Measurements from ENCODE around the gene FMN1.

Gene FMN1

DNA sequence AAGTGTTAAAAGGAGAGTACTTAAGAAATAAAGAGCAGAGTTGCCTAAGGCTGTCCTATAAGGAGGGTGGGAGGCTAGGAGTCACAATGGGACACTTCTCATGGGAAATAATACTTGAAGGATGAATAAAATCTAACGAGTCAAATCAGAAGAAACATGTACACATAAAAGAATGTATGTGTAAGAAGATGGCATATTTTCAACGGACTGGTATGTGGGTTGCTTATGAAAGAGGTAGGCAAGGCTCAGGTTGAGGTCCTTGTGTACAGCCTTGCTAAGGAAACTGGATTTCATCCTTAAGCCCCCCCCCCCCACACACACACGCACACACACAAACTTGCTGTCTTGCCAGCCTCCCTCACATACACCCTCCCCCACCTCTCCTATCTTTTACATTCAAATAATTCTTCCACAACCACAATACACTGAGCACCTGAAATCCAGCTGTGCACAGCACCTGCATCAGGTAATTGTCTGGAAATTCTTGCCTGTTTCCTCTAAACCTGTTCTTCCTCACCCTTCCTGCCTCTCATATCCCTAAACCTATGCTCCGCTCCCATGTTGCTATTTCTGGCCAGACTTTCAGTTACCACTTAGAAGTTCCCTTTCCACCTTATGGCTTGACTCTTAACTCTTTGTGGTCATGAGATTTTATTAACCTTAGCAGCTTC lies 79.2 kb downstream of the FMN1 start:
- DNase-seq, result no peak

DNA sequence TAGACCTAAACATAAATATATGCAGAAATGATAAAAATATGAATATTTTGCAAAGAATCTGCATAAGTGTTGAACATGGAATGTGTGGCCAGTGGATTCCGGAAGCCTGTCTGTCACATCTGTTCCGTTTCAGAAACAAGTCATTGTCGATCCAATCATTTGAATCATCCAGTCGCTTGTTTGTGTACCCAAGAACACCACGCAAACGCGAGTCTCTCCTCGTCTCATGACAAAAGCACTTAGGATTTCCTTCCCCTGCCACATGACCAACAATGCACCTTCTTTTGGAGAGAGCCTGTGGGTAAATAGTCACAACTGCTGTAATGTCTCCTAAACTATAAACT lies 80.2 kb downstream of the FMN1 start:
- DNase-seq, result no peak

DNA sequence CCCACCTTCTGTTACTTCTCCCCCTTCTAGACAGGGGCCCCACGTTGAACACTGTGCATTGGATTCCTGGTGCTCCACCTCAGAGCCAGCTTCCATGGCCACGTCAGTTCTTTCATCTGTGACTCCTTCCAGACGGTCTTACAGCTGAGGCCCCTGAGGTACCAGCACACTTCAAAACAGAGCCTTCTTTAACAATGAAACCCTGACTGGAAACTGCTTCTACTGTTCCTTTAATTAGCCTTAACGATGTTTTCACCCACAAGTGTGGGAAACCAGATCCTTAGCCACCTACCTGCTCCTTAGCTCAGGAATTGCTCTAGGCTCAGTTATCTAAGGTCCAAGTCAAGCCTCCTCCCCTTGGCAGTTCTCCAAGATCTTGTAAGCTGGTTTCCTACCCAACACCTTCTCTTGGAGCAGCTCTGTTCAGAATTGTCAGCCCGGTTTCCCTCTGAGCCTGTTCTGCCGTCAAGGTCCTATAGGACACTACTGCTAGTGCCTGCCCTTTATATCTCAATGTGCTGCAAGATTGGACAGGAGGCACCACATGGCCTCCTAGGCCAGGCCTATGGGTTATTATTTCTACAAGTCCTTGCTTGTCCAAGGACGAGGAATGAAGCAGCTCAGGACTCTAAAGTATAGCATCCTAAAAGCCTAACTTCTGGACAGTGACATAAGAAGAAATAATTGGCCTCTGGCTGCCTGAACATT lies 80.7 kb downstream of the FMN1 start:
- DNase-seq, result peak; percentile 12

DNA sequence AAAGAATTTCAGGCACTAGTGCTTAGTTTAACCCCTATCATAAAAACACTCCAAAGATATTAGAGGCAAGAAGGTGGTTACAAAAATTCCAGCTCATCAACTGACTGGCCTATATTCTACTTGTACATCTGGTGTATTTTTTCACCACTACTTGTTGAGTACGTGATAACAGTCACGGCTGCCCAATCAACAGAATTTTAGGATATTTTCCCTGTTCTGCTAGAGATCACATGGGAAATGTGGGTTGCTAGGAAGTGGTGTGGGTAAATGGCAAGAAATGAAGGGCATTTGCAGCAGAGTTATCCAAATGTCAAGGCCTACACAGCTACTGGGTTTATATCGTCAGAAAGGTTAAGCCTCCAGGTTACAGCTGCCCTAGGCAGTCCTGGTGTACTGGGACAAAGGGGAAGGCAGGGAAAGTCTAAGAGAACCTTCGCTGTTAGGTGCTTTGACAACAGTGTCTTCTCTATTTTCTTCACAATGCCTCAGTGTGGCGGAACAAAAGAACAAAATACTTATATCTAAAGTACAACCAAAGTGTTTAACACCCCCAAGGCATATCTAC lies 81.9 kb downstream of the FMN1 start:
- DNase-seq, result no peak

DNA sequence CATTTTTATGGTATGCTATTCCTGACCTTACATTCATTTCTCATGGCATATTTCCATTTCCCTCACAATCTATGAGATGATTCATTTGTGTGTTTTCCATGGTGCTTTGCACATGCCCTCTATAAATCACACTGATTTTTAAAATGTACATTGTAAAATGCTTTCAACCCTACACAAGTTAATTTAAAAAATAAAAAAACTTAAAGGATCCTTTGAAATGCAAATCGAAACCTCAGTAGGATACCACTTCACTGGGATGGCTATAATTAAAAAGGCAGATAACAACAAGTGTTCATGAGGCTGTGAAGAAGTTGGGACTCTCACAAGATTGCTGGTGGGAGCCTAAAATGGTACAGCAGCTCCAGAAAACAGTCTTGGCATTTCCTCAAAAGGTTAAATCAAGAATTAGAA lies 83.5 kb downstream of the FMN1 start:
- DNase-seq, result no peak

DNA sequence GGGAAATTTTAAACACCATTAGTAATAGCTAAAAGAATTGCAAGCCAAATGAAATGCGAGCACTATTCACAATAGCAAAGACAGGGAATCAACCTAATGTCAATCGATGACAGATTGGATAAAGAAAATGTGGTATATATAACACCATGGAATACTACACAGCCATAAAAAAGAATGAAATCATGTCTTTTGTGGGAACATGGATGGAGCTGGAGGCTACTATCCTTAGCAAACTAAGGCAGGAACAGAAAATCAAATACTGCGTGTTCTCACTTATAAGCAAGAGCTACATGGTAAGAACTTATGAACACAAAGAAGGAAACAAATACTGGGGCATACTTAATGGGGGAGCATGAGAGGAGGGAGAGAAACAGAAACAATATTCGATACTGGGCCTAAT lies 85.2 kb downstream of the FMN1 start:
- DNase-seq, result no peak

DNA sequence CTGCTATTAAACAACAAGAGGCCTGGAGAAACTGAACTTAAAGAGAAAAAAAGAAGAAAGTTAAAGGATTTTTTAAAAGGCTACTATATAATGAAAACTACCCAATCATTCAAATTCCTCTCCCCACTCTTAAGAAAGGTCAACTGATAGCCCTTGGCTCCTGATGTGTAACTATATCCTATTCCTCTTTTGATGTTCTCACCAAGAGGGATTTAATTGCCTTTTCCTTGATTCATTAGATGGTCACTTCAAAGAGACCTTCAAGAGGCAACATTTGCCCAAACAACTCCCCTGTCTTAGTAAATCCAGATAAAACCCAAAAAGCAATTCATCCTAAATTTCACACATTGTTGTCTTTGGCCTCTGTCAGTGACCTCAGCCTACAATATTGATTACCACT lies 86.0 kb downstream of the FMN1 start:
- DNase-seq, result no peak

DNA sequence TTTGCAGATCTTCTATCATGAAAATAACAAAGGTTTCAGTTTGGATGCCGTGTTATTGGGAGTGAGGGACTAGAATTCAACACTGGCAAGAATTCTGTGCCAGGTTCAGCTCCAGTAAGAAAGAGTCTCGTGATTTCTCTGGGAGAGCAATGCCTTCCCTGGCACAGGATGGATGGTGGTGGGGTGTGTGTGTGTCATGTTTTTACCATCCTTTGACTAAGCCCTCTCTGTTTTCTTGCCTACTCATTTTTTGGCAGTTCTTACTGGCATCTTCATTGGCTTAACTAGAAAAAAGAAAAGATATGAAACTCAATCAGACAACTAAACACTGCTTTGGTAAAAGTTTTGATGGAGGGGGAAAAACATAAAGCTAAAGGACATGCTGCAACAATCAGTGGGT lies 86.6 kb downstream of the FMN1 start:
- no peak for DNase-seq

DNA sequence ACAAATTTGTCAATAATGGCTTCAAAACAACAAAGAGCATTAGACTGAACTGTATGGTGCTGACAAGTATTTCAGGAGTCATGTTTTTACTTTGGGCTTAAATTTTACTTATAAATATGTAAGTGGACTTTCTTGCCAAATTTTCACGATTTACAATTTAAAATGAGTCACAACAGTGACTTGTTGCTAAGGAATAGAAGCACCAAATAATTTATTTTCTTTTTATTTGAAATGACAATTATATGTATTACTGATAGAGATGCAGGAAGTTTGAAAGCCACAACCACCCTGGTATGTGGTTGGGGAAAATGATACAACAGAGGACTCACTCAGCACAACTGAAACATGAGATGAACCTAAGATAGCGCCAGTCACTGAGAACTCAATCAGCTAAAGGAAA lies 90.3 kb downstream of the FMN1 start:
- no peak for DNase-seq

DNA sequence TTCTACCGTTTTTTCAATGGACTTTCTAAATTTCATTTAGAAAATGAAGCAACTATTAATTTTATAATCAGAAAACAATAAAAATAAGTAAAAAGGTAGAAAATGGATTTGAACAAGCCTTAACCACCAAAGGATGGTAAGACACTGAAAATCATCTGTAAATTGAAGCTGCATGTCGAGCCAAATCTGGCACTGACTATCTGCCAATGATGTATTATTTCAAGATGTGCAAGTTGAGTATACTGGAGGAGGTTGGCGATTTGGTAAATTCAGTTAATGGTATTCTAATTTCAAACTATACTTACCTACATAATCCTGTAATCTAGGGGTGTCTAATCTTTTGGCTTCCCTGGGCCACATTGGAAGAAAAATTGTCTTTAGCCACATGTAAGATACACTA lies 93.5 kb downstream of the FMN1 start:
- DNase-seq, result no peak

DNA sequence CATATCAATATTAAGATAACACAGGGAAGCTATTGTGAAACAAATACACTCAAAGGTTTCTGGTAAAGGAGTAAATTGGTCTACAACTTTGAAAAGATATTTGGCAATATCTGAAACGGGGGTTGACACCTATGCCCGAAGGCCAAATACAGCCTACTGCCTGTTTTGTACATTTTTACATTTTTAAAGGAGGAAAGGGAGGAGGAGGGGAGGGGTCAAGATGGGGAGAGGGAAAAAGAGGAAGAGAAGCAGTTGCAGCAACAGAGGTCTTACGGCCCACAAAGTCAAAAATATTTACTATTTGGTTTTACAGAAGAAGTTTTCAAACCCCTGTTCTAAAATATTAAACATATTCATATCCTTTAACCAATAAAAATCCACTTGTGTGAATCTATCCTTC lies 94.2 kb downstream of the FMN1 start:
- DNase-seq, result no peak

DNA sequence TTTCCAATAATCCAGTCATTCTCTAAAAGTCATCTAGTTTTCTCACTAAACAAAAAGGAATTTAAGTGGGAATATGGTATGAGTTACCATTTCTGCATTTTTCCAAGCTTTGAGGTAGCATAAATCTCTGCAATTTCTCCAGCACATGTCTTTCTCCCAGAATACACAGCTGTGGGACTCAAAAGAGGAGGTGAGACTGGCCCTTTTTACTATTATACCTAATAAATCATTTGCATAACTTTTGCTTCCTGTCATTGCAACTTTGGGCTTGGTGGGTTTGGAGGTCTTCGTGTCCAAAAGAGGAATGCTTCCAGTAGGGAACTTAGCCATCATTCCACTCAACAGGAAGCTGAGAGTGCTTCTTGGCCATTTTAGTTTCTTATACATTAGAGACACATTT lies 94.8 kb downstream of the FMN1 start:
- DNase-seq, result no peak

DNA sequence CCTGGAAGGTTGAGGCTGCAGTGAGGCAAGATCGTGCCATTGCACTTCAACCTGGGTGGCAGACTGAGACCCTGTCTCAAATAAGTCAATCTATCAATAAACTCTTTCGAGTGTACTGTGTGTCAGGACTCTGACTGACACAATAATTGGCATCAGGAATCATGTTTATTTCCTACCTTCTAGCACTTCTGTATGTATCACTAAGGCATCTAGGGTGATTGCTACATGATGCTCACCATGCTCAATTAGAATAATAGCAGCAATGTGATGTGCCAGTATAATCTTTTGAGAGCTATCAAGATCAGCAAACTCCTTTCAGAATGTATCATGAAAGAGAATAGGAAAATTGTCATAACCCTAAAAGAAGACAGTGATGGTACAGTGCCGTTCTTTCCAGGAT lies 95.3 kb downstream of the FMN1 start:
- DNase-seq, result no peak

DNA sequence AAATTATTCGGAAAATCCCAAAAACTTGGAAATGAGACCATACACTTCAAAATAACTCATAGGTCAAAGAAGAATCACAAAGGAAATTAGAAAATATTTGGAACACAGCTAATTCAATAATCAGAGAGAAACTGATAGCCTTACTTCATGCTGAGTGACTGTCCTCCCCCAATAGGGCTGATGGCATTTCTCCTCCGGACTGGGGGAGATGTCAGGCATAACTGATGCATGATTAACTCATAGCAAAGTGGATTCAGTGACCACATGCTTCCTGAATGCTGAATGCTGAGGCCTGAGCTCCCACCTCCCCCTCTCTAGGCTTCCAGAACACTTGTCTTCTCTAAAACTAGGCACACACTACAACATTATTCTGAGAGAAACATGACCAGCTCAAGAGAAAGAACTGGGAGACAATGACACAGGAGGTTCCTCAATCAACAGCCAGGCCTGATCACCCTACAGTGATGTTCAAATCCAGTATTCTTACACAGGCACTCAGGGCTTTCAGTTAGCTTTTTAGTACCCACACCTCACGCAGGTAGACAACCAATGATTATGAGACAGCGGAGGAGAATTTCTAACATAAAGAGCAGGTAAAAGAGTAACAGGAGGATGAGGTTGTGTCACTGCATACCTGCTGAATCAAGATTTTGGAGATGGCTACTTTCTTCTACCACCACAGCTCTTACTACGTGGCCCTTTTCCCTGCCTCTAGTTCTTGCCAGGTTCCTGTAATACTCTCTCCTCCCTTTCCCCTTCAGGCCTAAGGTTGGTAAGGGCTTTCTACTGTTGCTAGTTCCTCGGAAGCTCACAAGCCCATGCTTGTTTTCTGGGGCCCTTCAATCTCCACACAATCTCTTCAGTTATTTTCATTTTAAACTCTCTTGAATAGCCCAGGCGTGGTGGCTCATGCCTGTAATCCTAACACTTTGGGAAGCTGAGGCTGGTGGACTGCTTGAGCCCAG lies 96.1 kb downstream of the FMN1 start:
- DNase-seq, result no peak

DNA sequence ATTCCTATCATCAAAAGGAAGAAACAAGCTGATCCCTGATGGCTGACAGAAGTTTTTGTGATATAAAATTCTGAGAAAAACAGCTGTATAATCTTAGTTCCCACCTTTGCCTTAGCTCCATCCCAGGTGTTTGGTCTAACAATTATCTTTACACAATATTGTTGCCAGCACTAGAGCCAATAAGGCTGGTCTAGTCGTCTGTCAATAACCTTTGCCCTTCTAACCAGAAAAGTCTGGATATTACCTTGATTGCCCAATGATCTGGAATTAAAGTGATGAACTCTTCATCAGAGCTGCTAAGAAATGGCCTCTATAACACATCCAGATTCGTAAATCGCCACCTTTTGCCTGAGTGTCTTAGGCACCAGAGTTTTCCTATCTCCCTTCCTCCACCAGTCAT lies 98.4 kb downstream of the FMN1 start:
- no peak for DNase-seq

DNA sequence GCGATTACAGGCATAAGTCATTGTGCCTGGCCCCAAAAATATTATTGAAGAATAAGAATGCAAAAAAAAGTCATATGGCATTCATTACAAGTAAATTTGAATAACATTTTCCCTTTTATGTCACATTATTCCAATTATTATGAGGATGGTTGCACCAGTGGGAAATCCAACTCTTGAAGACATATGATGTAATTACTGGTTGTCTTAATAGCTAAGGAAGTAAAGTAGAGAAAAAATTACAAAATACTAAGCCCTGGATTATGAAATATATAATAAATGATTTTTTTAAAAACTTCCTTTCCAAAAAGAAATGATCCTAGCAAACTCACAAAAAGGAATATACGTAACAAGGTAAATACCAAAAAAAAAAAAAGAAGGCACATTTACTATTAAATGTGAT lies 98.9 kb downstream of the FMN1 start:
- no peak for DNase-seq

DNA sequence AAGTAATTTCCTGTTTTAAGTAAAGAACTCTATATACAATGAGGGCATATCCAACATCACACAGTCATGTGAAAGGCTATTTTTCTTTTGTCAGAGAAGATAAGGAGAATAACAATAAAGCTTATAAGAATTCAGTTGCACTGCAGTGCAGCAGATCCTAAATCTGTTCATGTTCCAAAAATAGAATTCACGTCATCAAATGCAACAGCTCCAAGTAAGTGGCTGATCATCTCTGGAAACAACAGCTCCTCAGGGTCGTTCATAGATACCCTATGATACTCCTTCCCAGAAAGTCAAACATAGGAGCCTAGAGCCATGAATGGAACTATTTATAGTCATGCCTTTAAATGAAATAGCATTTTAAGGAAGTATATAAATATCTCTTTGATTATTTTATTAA lies 100.2 kb downstream of the FMN1 start:
- DNase-seq, result no peak

DNA sequence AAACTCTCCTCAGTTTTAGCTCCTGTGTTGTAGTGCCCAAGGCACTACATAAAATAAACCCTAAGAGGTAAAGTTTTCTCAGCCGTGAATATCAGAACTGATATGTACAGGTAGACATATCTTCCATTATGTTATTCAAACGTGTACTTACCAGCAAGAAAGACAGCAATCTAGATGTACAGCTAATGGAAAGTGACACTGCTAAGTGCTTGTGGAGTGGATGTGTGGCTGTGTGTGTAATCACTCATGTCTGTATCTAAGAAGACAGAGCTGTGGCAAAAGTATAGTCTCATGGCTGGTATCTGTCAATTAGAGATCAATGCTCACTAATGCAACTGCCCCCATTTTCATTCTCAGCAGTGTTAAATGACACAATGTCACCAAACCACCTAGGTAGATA lies 101.3 kb downstream of the FMN1 start:
- DNase-seq, result no peak

DNA sequence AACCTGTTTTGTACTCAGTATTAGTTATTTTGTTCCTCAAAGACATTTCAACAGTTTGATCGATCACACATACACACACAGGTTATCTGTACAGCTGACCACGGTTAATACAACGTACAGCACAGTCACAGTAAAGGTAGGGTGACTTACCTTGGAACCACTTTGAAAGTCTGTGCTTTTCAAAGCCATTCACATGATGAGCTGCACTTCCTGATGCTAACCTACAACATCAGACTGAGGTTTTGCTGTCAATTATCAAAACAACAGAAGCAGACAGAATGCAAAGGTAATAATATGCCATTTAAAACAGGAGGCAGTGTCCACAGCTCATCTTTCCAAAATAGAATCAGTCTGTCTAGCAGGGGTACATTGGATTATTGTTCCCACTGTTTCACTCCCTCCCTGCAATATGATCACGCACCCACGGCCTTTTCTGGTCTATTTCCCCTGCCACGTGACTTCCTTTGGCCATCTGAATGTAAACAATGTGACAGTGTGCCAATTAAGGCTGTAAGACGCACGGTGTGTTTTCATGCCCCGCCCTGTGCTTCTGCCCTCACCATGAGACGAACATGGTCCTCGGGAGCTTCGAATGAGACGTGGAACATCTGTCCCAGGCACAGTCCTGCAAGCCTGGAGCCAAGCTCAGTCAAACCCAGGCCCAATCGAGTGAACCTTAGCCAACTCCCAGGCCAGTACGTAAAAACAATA lies 102.4 kb downstream of the FMN1 start:
- no peak for DNase-seq

DNA sequence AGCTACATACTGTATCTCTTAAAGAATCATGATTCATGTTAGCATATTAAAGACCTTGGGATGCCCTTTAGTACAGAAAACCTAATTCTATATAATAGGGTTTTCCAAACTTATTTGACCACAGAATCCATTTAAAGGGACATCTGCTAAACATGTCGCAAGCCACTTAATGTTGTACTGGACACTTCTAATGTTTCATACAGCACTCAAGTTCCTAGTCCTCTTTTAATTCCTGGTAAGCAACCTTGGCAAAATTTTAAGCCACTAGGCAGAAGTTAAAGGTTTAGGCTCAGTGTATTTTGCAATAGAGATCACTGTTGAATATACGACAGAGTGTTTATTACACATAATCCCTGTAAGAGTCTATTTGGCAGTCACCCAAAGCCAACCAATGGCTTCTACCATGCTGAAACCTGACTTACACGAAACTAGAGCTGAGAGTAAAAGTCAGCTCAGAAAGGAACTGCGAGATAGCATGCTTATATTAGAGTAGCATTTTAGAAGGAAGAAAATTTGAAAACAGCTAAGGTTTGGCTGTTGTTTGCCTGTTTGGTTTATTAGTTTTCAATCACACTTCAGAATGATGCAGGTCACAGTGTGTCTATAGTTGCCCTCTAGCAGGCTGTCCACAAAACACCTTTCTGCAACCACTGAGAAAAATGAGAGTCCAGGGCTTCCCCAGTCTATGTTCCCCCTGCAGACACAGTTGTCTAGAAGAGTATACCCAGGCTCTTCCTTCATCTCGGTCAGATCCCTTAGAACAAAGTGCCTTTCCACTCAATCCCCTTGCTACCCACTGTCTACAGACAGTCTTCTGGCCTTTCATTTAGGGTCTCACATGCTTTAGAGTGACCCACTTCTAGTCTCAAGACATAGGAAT lies 104.4 kb downstream of the FMN1 start:
- DNase-seq, result peak; percentile 87

DNA sequence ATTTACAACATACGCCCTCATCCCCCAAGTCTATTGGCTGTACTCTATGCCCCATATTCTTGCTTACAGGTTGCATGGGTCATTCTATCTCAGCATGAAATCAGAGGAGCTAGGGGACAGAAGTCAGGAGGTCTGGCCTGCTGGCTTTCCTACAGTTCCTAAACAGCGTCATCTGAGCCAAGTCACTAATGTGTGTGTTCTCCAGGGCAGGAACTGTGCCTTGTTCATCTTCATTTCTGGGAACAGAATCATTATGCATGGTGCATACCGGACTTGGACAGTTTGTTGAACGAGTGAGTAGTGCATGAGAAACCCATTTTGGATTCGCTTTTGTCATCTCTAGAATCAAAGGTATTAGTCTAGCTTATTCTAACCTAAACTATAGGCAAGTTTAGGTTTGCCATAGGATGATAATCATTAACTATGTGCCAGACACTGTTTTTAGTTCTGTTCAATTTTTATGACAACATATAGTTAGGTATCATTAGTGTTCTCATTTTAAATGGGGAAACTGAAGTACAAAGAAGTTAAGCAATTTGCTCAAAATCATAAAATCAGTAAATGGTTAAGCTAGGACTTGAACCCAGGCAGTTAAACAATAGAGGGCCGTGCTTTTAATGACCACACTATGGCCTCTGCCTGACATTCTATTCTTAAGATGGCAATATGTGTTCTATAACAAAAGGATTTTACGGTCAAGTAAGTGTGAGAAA lies 105.2 kb downstream of the FMN1 start:
- DNase-seq, result no peak

All from NCI-H82 (cell line).